H9 (cell line): ENCODE data around the gene ZNF488. TPM values are rescaled to one million over a fixed set of nuclear protein-coding genes. Genes with fewer than 3 reads are reported as not detected.

Source experiments
- DNase-seq: peaks from one replicate; pipeline ENCODE4 v3.0.0-alpha.2; 2017
- H2AFZ ChIP-seq: one replicate; pipeline ENCODE4 v1.6.1; 2013; ENCODE audit warnings: mild to moderate bottlenecking, low read length, control low read depth, moderate library complexity
- H2AK5ac ChIP-seq: 2 replicates; pipeline ENCODE4 v1.6.1; 2013; ENCODE audit warnings: low read length, control low read depth, mixed read lengths; ENCODE audit not compliant: insufficient read length
- H2BK120ac ChIP-seq: one replicate; pipeline ENCODE4 v1.6.1; 2013; ENCODE audit warnings: low read depth, mild to moderate bottlenecking, low read length, control low read depth, inconsistent platforms; ENCODE audit not compliant: poor library complexity, severe bottlenecking
- H2BK12ac ChIP-seq: 2 replicates; pipeline ENCODE4 v1.6.1; 2013; ENCODE audit warnings: low read length, control low read depth, mixed read lengths, low read depth; ENCODE audit not compliant: insufficient read length
- H2BK15ac ChIP-seq: 2 replicates; pipeline ENCODE4 v1.6.1; 2013; ENCODE audit warnings: low read depth, low read length, control low read depth
- H2BK20ac ChIP-seq: one replicate; pipeline ENCODE4 v1.6.1; 2013; ENCODE audit warnings: low read depth, mild to moderate bottlenecking, low read length, control low read depth, inconsistent platforms; ENCODE audit not compliant: poor library complexity, severe bottlenecking
- H2BK5ac ChIP-seq: 2 replicates; pipeline ENCODE4 v1.6.1; 2013; ENCODE audit warnings: low read length, control low read depth, mixed read lengths; ENCODE audit not compliant: insufficient read length
- H3K14ac ChIP-seq: 2 replicates; pipeline ENCODE4 v1.6.1; 2013; ENCODE audit warnings: low read length, control low read depth; ENCODE audit not compliant: insufficient read depth
- H3K18ac ChIP-seq: 2 replicates; pipeline ENCODE4 v1.6.1; 2013; ENCODE audit warnings: low read depth, mild to moderate bottlenecking, mixed read lengths, low read length, control low read depth; ENCODE audit not compliant: insufficient read length
- H3K23ac ChIP-seq: 2 replicates; pipeline ENCODE4 v1.6.1; 2013; ENCODE audit warnings: low read length, control low read depth, mixed read lengths, low read depth; ENCODE audit not compliant: insufficient read length
- H3K23me2 ChIP-seq: 2 replicates; pipeline ENCODE4 v1.6.1; 2013; ENCODE audit warnings: low read depth, mild to moderate bottlenecking, mixed read lengths, low read length, control low read depth; ENCODE audit not compliant: insufficient read length, poor library complexity, severe bottlenecking
- H3K27ac ChIP-seq: 2 replicates; pipeline ENCODE4 v1.5.1; 2013; ENCODE audit warnings: low read length, control low read depth, mixed read lengths, low read depth; ENCODE audit not compliant: insufficient read length
- H3K27me3 ChIP-seq: 2 replicates; pipeline ENCODE4 v1.6.1; 2013; ENCODE audit warnings: low read length, control low read depth, inconsistent platforms; ENCODE audit not compliant: insufficient read depth
- H3K4ac ChIP-seq: 2 replicates; pipeline ENCODE4 v1.6.1; 2013; ENCODE audit warnings: low read depth, mild to moderate bottlenecking, control low read depth, inconsistent platforms, low read length, moderate library complexity
- H3K4me1 ChIP-seq: 2 replicates; pipeline ENCODE4 v1.6.1; 2013; ENCODE audit warnings: low read length, control low read depth, inconsistent platforms; ENCODE audit not compliant: insufficient read depth
- H3K4me2 ChIP-seq: 2 replicates; pipeline ENCODE4 v1.6.1; 2013; ENCODE audit warnings: low read length, control low read depth, mixed read lengths; ENCODE audit not compliant: insufficient read length, insufficient read depth
- H3K56ac ChIP-seq: 2 replicates; pipeline ENCODE4 v1.6.1; 2013; ENCODE audit warnings: low read depth, mild to moderate bottlenecking, mixed read lengths, low read length, control low read depth; ENCODE audit not compliant: insufficient read length
- H3K79me1 ChIP-seq: 2 replicates; pipeline ENCODE4 v1.6.1; 2013; ENCODE audit warnings: low read depth, mild to moderate bottlenecking, moderate library complexity, low read length, control low read depth, inconsistent platforms; ENCODE audit not compliant: insufficient read depth, poor library complexity, severe bottlenecking
- H3K79me2 ChIP-seq: 2 replicates; pipeline ENCODE4 v1.6.1; 2013; ENCODE audit warnings: low read length, control low read depth, inconsistent platforms; ENCODE audit not compliant: insufficient read depth
- H3K9ac ChIP-seq: 2 replicates; pipeline ENCODE4 v1.6.1; 2013; ENCODE audit warnings: low read length, control low read depth, mixed read lengths; ENCODE audit not compliant: insufficient read length; ENCODE audit errors: extremely low read depth
- H3K9me3 ChIP-seq: one replicate; pipeline ENCODE4 v1.6.1; 2013; ENCODE audit warnings: low read depth, low read length, inconsistent platforms; ENCODE audit not compliant: control insufficient read depth
- H3T11ph ChIP-seq: one replicate; pipeline ENCODE4 v1.6.1; 2013; ENCODE audit warnings: mild to moderate bottlenecking, low read length, control low read depth, inconsistent platforms
- H4K20me1 ChIP-seq: one replicate; pipeline ENCODE4 v1.6.1; 2013; ENCODE audit not compliant: control insufficient read depth, insufficient read length, insufficient read depth
- H4K5ac ChIP-seq: 2 replicates; pipeline ENCODE4 v1.6.1; 2013; ENCODE audit warnings: low read depth, mild to moderate bottlenecking, mixed read lengths, low read length, control low read depth; ENCODE audit not compliant: insufficient read length
- H4K8ac ChIP-seq: replicated peaks from 2 replicates; pipeline ENCODE4 v1.6.1; 2013; ENCODE audit warnings: low read length, control low read depth, mixed read lengths, low read depth; ENCODE audit not compliant: insufficient read length
- H4K91ac ChIP-seq: 2 replicates; pipeline ENCODE4 v1.6.1; 2013; ENCODE audit warnings: low read depth, mild to moderate bottlenecking, moderate library complexity, mixed read lengths, low read length, control low read depth; ENCODE audit not compliant: insufficient read length
- H3K27ac Mint-ChIP-seq, 3 experiments: 2 replicates in 2 of 3; 3 replicates in 1 of 3; pipeline ENCODE4 v1.8.0; 2020 to 2021; ENCODE audit warnings: mixed read lengths in 3 of 3, mild to moderate bottlenecking in 1 of 3, moderate library complexity in 1 of 3
- H3K27me3 Mint-ChIP-seq: 2 replicates; pipeline ENCODE4 v1.8.0; 2021; ENCODE audit warnings: low read depth, mild to moderate bottlenecking, moderate library complexity, mixed read lengths
- H3K36me3 Mint-ChIP-seq, 3 experiments: 2 replicates in 2 of 3; 3 replicates in 1 of 3; pipeline ENCODE4 v1.8.0; 2020 to 2021; ENCODE audit warnings: low read depth in 3 of 3, mixed read lengths in 3 of 3; ENCODE audit not compliant: insufficient read depth in 1 of 3
- H3K4me1 Mint-ChIP-seq, 2 experiments: 2 replicates each; pipeline ENCODE4 v1.8.0; 2020; ENCODE audit warnings: mixed read lengths in 2 of 2
- H3K4me3 Mint-ChIP-seq, 2 experiments: 2 replicates in 1 of 2; 3 replicates in 1 of 2; pipeline ENCODE4 v1.8.0; 2020 to 2021; ENCODE audit warnings: mild to moderate bottlenecking in 2 of 2, mixed read lengths in 2 of 2, moderate library complexity in 1 of 2
- H3K9me3 Mint-ChIP-seq, 2 experiments: 2 replicates in 1 of 2; 3 replicates in 1 of 2; pipeline ENCODE4 v1.8.0; 2020; ENCODE audit warnings: mild to moderate bottlenecking in 2 of 2, mixed read lengths in 2 of 2, moderate library complexity in 1 of 2
- CTCF ChIP-seq: fragments of 200-600 bp; sonication (generic); conservative IDR thresholded peaks from 3 replicates; pipeline ENCODE4 v1.8.0; 2021; ENCODE audit warnings: antibody characterized with exemption, mild to moderate bottlenecking
- WGBS: extraction: QIAGEN DNeasy Blood & Tissue Kit; methylation state at CpG from one replicate; pipeline ENCODE4 v1.1.7; 2013; ENCODE audit warnings: missing lambda C conversion rate, low lambda C conversion rate, mixed read lengths; ENCODE audit not compliant: insufficient read length; ENCODE audit errors: extremely low coverage; 5-methylcytosine and 5-hydroxymethylcytosine counted together
- total RNA-seq: library from RNA; stranded (reverse); gene quantifications from 2 replicates; pipeline ENCODE4 v1.2.1, GENCODE V29; 2021

The ZNF488 gene
- total RNA-seq, 1 experiment from 2014 or later = 2.9 TPM

- Histone ChIP-seq H2AFZ (no peak overlapping the region), H4K5ac (no peak overlapping the region), H3K79me2 (no peaks in the 10 kb centered on the region), H2AK5ac (no peak overlapping the region), H2BK20ac (no peak overlapping the region), H2BK12ac (no peak overlapping the region), H3K4me2 (no peak overlapping the region), H2BK5ac (no peak overlapping the region), H4K8ac (no peak overlapping the region), H3K9ac (no peak overlapping the region), H3K14ac (no peak overlapping the region; the same call in 1 of the 2 replicates), H4K20me1 (no peaks in the 10 kb centered on the region), H3K56ac (no peak overlapping the region), H3K4ac (no peak overlapping the region), H3T11ph (no peak overlapping the region), H3K4me1 (no peaks in the 10 kb centered on the region), H3K27ac (no peak overlapping the region), H3K18ac (no peak overlapping the region), H3K23me2 (no peaks in the 10 kb centered on the region), H3K27me3 (no peaks in the 10 kb centered on the region), H3K79me1 (no peaks in the 10 kb centered on the region), H3K9me3 (no peaks in the 10 kb centered on the region), H4K91ac (no peak overlapping the region), H2BK15ac (no peak overlapping the region), H3K23ac (no peak overlapping the region), H2BK120ac (no peak overlapping the region)
- no peak for TF ChIP-seq CTCF
- no peaks in the 10 kb centered on the region for H3K36me3 Mint-ChIP-seq
- H3K27me3 Mint-ChIP-seq = no peaks in the 10 kb centered on the region
- peaks cover 0 to 2% of the 10 kb centered on the region in 2 experiments; a peak in 2 of 5 replicates for H3K9me3 Mint-ChIP-seq
- H3K27ac Mint-ChIP-seq = no peak overlapping the region
- WGBS = no CpG with 5 or more reads among the region's 7 CpGs
- no peak overlapping the region for H3K4me3 Mint-ChIP-seq
- DNase-seq = no peak
- peaks cover 2 to 3% of the 10 kb centered on the region in 2 experiments; a peak in 1 of 4 replicates for H3K4me1 Mint-ChIP-seq
These were observed 52.1 kb downstream of the ZNF488 start for GRCh38 chr10:47331954-47332353.
